B cell (primary cell): ENCODE results near the gene DIPK1A. TPM values are rescaled to one million over a fixed set of nuclear protein-coding genes. Genes with fewer than 3 reads are reported as not detected.

Experiments
- ATAC-seq: fragments of 200-7000 bp; cut with Tn5 transposase; one replicate; pipeline ENCODE4 v1.10.0; 2021; ENCODE audit warnings: low read depth, mild to moderate bottlenecking, moderate number of reproducible peaks, moderate library complexity
- CTCF ChIA-PET: fragments of 350-600 bp; sonication (Branson Sonifier 250); formaldehyde crosslinking; loops from one replicate; lab custom pipeline; 2021; ENCODE audit warnings: antibody characterized with exemption, inconsistent platforms; lab: Charles Lee
- POLR2A ChIA-PET: fragments of 350-600 bp; sonication (Branson Sonifier 250); formaldehyde crosslinking; loops from one replicate; lab custom pipeline; 2021; ENCODE audit warnings: antibody characterized with exemption; lab: Charles Lee
- DNase-seq: peaks from one replicate; pipeline ENCODE4 v3.0.0; 2013
- H2AFZ ChIP-seq: 2 replicates; pipeline ENCODE4 v1.6.1; 2012; ENCODE audit warnings: mild to moderate bottlenecking, low read depth, low read length; ENCODE audit not compliant: insufficient read depth, poor library complexity, severe bottlenecking
- H3K27ac ChIP-seq, 2 donors: 1 replicate in 1 of 2; 2 replicates in 1 of 2; pipeline ENCODE4 v1.5.1; 2012 to 2013; ENCODE audit warnings: low read length in 2 of 2, mild to moderate bottlenecking in 2 of 2, moderate library complexity in 1 of 2
- H3K27me3 ChIP-seq, 4 experiments: fragments of 200-600 bp in 1 of 4; sonication (generic) in 1 of 4; replicated peaks in 1 of 4; 1 replicate in 2 of 4; 2 replicates in 2 of 4; pipeline versions ENCODE4 v1.6.1 to v1.7.0; 2013 to 2016; ENCODE audit warnings: low read length in 3 of 4, mild to moderate bottlenecking in 2 of 4, mixed read lengths in 1 of 4, moderate library complexity in 1 of 4; ENCODE audit not compliant: insufficient read depth in 4 of 4, control insufficient read depth in 3 of 4; ENCODE audit errors: control extremely low read depth in 1 of 4
- H3K36me3 ChIP-seq, 2 experiments: replicated peaks in 1 of 2; 1 replicate in 1 of 2; 2 replicates in 1 of 2; pipeline versions ENCODE4 v1.6.1 to v1.7.1; 2013; ENCODE audit warnings: low read length in 1 of 2; ENCODE audit not compliant: insufficient read depth in 2 of 2, control insufficient read depth in 1 of 2; ENCODE audit errors: control extremely low read depth in 1 of 2, extremely low read depth in 1 of 2
- H3K4me1 ChIP-seq, 2 donors: fragments of 200-600 bp in 1 of 2; sonication (generic) in 1 of 2; 1 replicate in 1 of 2; 2 replicates in 1 of 2; pipeline versions ENCODE4 v1.5.1 to v1.6.1; 2013 to 2017; ENCODE audit warnings: low read length in 2 of 2; ENCODE audit not compliant: control insufficient read depth in 2 of 2, insufficient read depth in 2 of 2
- H3K4me2 ChIP-seq: replicated peaks from 2 replicates; pipeline ENCODE3; 2012; ENCODE audit warnings: mild to moderate bottlenecking, low read depth, low read length; ENCODE audit not compliant: poor library complexity, severe bottlenecking
- H3K4me3 ChIP-seq, 5 experiments: fragments of 200-600 bp in 1 of 5; sonication (generic) in 1 of 5; 1 replicate in 3 of 5; 2 replicates in 2 of 5; pipeline versions ENCODE4 v1.5.1 to v1.7.0; 2011 to 2016; ENCODE audit warnings: low read length in 4 of 5, mild to moderate bottlenecking in 4 of 5, low read depth in 2 of 5, control low read depth in 1 of 5, moderate library complexity in 1 of 5; ENCODE audit not compliant: insufficient read depth in 1 of 5; ENCODE audit errors: control extremely low read depth in 1 of 5, extremely low read depth in 1 of 5
- H3K79me2 ChIP-seq: fragments of 200-600 bp; sonication (generic); one replicate; pipeline ENCODE4 v1.6.0; 2016; ENCODE audit warnings: low read length; ENCODE audit not compliant: control insufficient read depth, insufficient read depth
- H3K9ac ChIP-seq: fragments of 200-600 bp; sonication (generic); 2 replicates; pipeline ENCODE4 v1.6.1; 2017; ENCODE audit warnings: mild to moderate bottlenecking, low read length, moderate library complexity
- H3K9me3 ChIP-seq, 3 donors: one replicate each; pipeline versions ENCODE4 v1.6.1 to v1.7.1; 2013; ENCODE audit warnings: low read length in 2 of 3; ENCODE audit not compliant: control insufficient read depth in 2 of 3, insufficient read depth in 1 of 3; ENCODE audit errors: control extremely low read depth in 1 of 3
- H4K20me1 ChIP-seq: 2 replicates; pipeline ENCODE4 v1.6.0; 2012; ENCODE audit warnings: mild to moderate bottlenecking, low read length; ENCODE audit not compliant: insufficient read depth, control insufficient read depth, poor library complexity, severe bottlenecking
- H3K27ac Mint-ChIP-seq: one replicate; pipeline ENCODE4 v1.8.0; 2021; ENCODE audit warnings: mixed read lengths
- H3K27me3 Mint-ChIP-seq: one replicate; pipeline ENCODE4 v1.8.0; 2021; ENCODE audit warnings: mixed read lengths
- H3K4me1 Mint-ChIP-seq: one replicate; pipeline ENCODE4 v1.8.0; 2021; ENCODE audit warnings: mixed read lengths
- H3K4me3 Mint-ChIP-seq: one replicate; pipeline ENCODE4 v1.8.0; 2021; ENCODE audit warnings: mixed read lengths
- H3K9me3 Mint-ChIP-seq: one replicate; pipeline ENCODE4 v1.8.0; 2022; ENCODE audit warnings: mixed read lengths; ENCODE audit not compliant: insufficient read depth
- EZH2 ChIP-seq: IDR thresholded peaks from 2 replicates; pipeline ENCODE4 v1.6.1; 2012; ENCODE audit warnings: borderline replicate concordance, low read depth, mild to moderate bottlenecking, moderate library complexity, low read length; ENCODE audit not compliant: insufficient read depth, poor library complexity, severe bottlenecking
- WGBS: methylation state at CpG from one replicate; pipeline ENCODE4 v1.1.5; 2013; ENCODE audit warnings: missing lambda C conversion rate; ENCODE audit not compliant: insufficient coverage; 5-methylcytosine and 5-hydroxymethylcytosine counted together
- intact Hi-C: fragments of 100-400 bp; cut with micrococcal nuclease; formaldehyde crosslinking; loops from one replicate; pipeline ENCODE4 v1.10.0; 2022
- polyA plus RNA-seq: library from polyadenylated mRNA; depleted of rRNA; stranded (reverse); fragments of >200 nt; gene quantifications from 2 replicates; pipeline ENCODE4 v1.2.3, GENCODE V29; 2012
- total RNA-seq, 2 donors: library from RNA; stranded (reverse); fragments of 120-200 nt in 1 of 2; gene quantifications; 1 replicate in 1 of 2; 2 replicates in 1 of 2; pipeline versions ENCODE4 v1.2.3 to v1.2.4, GENCODE V29; 2013 to 2022
- TF ChIP-seq, protein P1 (sequence below): fragments of 200-600 bp; IDR thresholded peaks from one replicate; pipeline ENCODE4 v1.8.0; 2022; ENCODE audit warnings: antibody characterized with exemption, mild to moderate bottlenecking

DIPK1A gene
- total and polyA plus RNA-seq, 2 donors (not counting 1 experiment from before 2014, with no cell fraction given) = 10.7 to 22.7 TPM

DNA sequence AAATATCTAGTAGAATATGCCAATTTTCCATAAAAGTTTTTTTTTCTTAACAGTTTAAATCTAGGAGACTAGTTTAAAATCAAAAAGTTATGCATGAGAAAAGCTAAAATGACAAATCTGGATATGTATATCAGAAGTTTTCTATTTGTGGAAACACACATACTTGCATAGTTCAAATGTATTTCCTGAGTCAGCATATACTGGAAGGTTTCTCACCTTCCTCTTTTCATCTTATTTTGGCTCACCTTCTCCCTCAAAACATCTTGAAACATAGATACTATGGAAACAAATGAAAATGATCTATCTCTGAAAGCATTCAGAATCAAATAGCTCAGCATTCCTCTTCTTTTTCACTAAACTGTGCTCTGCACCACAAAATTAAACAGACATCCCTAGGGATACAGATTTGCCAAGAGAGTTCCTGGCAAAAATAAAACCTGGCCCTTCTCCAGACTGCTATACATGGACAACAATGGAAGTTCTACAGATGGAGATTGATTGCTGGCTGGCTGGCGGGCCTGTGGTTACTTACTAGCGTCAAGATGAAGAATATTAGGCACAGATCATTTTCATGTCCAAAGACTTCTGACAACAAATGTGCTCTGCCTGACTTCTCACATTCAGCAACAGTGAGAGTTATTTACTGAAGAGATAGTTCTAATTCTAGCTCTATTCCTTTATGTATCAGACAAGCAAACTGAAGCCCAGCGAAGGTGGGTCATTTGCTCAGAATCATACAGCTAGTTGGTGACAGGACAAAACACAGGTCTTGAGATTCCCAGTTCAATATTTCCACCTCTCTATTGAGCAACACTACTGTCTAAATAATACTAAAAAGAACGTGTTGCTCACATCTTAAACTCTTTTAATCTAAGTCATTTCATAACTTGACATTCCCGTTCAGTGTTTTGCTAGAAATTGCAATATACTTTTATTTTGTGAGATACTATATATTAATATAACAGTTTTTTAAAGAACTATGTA, 26.6 kb downstream of the DIPK1A start:
- H3K79me2 ChIP-seq = peaks cover 99% of the 10 kb centered on the region
- peaks cover 24% of the 10 kb centered on the region for H4K20me1 ChIP-seq
- intact Hi-C loops = loop anchor here (2.0 kb wide), 1 partner anchor 16 kb away; no protein-coding TSS in a partner anchor
- H3K4me2 ChIP-seq = peak overlapping the region; percentile 28
- DNase-seq = no peak
- TF ChIP-seq, protein P1, sequence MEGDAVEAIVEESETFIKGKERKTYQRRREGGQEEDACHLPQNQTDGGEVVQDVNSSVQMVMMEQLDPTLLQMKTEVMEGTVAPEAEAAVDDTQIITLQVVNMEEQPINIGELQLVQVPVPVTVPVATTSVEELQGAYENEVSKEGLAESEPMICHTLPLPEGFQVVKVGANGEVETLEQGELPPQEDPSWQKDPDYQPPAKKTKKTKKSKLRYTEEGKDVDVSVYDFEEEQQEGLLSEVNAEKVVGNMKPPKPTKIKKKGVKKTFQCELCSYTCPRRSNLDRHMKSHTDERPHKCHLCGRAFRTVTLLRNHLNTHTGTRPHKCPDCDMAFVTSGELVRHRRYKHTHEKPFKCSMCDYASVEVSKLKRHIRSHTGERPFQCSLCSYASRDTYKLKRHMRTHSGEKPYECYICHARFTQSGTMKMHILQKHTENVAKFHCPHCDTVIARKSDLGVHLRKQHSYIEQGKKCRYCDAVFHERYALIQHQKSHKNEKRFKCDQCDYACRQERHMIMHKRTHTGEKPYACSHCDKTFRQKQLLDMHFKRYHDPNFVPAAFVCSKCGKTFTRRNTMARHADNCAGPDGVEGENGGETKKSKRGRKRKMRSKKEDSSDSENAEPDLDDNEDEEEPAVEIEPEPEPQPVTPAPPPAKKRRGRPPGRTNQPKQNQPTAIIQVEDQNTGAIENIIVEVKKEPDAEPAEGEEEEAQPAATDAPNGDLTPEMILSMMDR = no peak
- TF ChIP-seq EZH2 = no peak
- peaks cover 0 to 4% (median 0%) of the 10 kb centered on the region in 3 donors for H3K9me3 ChIP-seq
- no CpG with 5 or more reads among the region's 5 CpGs for WGBS
- H3K4me3 Mint-ChIP-seq = peak overlapping the region; percentile 3
- H2AFZ ChIP-seq = no peak overlapping the region
- peak overlapping the region in 1 of 2 donors; percentile 38 for H3K27ac ChIP-seq
- no peak for ATAC-seq
- H3K4me1 Mint-ChIP-seq = peaks cover 78% of the 10 kb centered on the region
- H3K4me1 ChIP-seq = peaks cover 56 to 74% of the 10 kb centered on the region in 2 donors
- CTCF ChIA-PET = no interaction called here
- no peaks in the 10 kb centered on the region for H3K9me3 Mint-ChIP-seq
- no peaks in the 10 kb centered on the region for H3K27me3 ChIP-seq
- H3K4me3 ChIP-seq = no peak overlapping the region
- H3K36me3 ChIP-seq = peaks cover 0 to 3% of the 10 kb centered on the region in 2 experiments
- H3K9ac ChIP-seq = no peak overlapping the region
- H3K27me3 Mint-ChIP-seq = no peaks in the 10 kb centered on the region
- POLR2A ChIA-PET = interaction anchor here (0.6 kb wide), 1 partner anchor 33 kb away, joined by 3 read pairs; no protein-coding TSS in a partner anchor
- H3K27ac Mint-ChIP-seq = peak overlapping the region; percentile 3
